Testis (tissue), 2 donors: Measurements from ENCODE around the gene PAQR8.

ENCODE experiments used
- POLR2A ChIP-seq: fragments of 450-650 bp; IDR thresholded peaks from one replicate; pipeline ENCODE4 v1.6.1; 2017; ENCODE audit warnings: antibody characterized with exemption, mild to moderate bottlenecking, moderate library complexity
- TF ChIP-seq, protein P1 (sequence below), 3 experiments: fragments of 450-650 bp in 2 of 3; fragments of 200-600 bp in 1 of 3; sonication (generic) in 1 of 3; IDR thresholded peaks; one replicate each; pipeline ENCODE4 v1.5.1; 2016 to 2019; ENCODE audit warnings: antibody characterized with exemption in 3 of 3, mild to moderate bottlenecking in 2 of 3, moderate library complexity in 1 of 3

DNA sequence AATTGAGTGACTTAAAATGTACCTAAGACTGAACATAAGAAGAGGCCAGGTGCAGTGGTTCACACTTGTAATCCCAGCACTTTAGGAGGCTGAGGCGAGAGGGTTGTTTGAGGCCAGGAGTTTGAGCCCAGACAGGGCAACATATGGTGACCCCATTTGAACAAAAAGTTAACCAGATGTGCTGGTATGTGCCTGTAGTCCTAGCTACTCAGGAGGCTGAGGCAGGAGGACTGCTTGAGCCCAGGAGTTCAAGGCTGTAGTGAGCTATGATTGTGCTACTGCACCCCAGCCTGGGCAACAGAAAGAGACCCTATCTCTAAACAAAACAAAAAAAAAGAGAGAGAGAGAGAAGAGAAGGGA, 10.1 kb upstream of the PAQR8 start:
- TF ChIP-seq, protein P1, sequence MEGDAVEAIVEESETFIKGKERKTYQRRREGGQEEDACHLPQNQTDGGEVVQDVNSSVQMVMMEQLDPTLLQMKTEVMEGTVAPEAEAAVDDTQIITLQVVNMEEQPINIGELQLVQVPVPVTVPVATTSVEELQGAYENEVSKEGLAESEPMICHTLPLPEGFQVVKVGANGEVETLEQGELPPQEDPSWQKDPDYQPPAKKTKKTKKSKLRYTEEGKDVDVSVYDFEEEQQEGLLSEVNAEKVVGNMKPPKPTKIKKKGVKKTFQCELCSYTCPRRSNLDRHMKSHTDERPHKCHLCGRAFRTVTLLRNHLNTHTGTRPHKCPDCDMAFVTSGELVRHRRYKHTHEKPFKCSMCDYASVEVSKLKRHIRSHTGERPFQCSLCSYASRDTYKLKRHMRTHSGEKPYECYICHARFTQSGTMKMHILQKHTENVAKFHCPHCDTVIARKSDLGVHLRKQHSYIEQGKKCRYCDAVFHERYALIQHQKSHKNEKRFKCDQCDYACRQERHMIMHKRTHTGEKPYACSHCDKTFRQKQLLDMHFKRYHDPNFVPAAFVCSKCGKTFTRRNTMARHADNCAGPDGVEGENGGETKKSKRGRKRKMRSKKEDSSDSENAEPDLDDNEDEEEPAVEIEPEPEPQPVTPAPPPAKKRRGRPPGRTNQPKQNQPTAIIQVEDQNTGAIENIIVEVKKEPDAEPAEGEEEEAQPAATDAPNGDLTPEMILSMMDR (IDR thresholded peaks at IDR 0.05) = no peak
- no peak for TF ChIP-seq POLR2A
